ENCODE measurements around the gene TTYH2. TPM values are rescaled to one million over a fixed set of nuclear protein-coding genes. Genes with fewer than 3 reads are reported as not detected.

TTYH2 gene
- polyA plus RNA-seq, 1 of the 3 experiments (the other 2 are of a cell fraction), result 16.1 TPM

DNA sequence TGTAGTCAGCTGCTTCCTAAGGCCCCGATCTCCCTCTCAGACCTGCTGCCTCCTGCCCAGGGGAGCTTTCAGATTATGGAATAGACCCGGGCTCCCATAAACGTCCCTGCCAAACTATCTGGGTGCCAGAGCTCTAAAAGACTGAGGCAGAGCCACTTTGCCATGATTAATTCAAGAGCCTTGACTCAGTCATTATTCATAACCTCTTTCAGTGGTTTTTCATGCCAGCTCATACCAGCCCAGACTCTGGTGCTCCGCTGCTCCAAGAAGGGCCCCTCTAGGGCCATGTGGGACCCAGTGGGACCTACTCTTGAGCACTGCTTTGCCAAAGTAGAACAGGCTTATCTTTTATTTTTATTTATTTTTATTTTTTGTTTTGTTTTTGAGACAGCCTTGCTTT is 84.6 kb downstream of the TTYH2 start:
- POLR2A ChIA-PET, result interaction anchor here (0.6 kb wide), 1 partner anchor 88 kb away, joined by 3 read pairs; no protein-coding TSS in a partner anchor
- H3K36me3 ChIP-seq (replicated peaks in 1 of 2; ENCODE audit: control insufficient read depth in 1 of 2, insufficient read depth in 2 of 2, low read length in 1 of 2), result no peaks in the 10 kb centered on the region
- TF ChIP-seq MEF2A (IDR thresholded peaks at IDR 0.05; ENCODE audit: borderline replicate concordance, low read depth), result no peak
- no peaks in the 10 kb centered on the region for H3K79me2 ChIP-seq (ENCODE audit: insufficient read depth)
- H3K27me3 ChIP-seq (ENCODE audit: insufficient read depth), result no peaks in the 10 kb centered on the region
- H3F3A ChIP-seq (replicated peaks; ENCODE audit: insufficient read depth), result no peaks in the 10 kb centered on the region
- DNase-seq, result no peak
- peaks cover 0 to 3% of the 10 kb centered on the region in 2 experiments; a peak in 1 of 4 replicates for H3K4me1 ChIP-seq (ENCODE audit: control insufficient read depth in 1 of 2, insufficient read depth in 2 of 2, low read depth in 1 of 2, low read length in 1 of 2)
- CTCF ChIA-PET, result interaction anchor here (0.7 to 7.8 kb wide), 16 partner anchors 12 to 235 kb away, joined by 3 to 93 read pairs (median 7); partner anchors contain the start of genes RPL38 and TTYH2
- H2AFZ ChIP-seq (ENCODE audit: low read depth), result no peak overlapping the region
- no peaks in the 10 kb centered on the region for H3K9me2 ChIP-seq
- no peak overlapping the region for H3K9ac ChIP-seq
- no peak overlapping the region for H3K4me3 ChIP-seq (ENCODE audit: low read depth in 2 of 2, low read length in 1 of 2)
- no peaks in the 10 kb centered on the region for H4K20me1 ChIP-seq (ENCODE audit: insufficient read depth)
- no peak overlapping the region for H3K27ac ChIP-seq (ENCODE audit: low read depth in 2 of 2, low read length in 1 of 2)
- 23% methylated on average over 4 of the region's 4 CpGs for WGBS (ENCODE audit: low lambda C conversion rate)
- no peak overlapping the region for H3K4me2 ChIP-seq
- H3K9me3 ChIP-seq, result peaks cover 4% of the 10 kb centered on the region; the same call in 1 of the 2 replicates

DNA sequence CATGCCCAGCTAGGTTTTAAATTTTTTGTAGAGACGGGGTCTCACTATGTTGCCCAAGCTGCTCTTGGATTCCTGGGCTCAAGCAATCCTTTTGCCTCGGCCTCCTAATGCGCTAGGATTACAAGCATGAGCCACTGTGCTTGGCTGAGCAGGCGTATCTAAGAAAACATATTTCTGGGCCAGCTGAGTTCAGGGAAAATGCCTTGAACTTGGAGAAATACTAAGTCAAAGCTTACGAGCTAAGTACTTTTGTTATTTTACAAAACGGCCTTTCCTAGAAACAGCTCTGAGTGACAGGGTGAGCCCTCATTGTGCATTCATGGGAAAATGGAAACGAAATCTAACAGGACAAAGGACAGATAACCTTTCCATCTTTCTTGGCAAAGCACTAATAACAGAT is 85.4 kb downstream of the TTYH2 start:
- WGBS (ENCODE audit: low lambda C conversion rate), result 54% methylated on average over 7 of the region's 7 CpGs
- H3K36me3 ChIP-seq (replicated peaks in 1 of 2; ENCODE audit: control insufficient read depth in 1 of 2, insufficient read depth in 2 of 2, low read length in 1 of 2), result no peaks in the 10 kb centered on the region
- no peaks in the 10 kb centered on the region for H3K9me2 ChIP-seq
- DNase-seq, result no peak
- TF ChIP-seq MEF2A (IDR thresholded peaks at IDR 0.05; ENCODE audit: borderline replicate concordance, low read depth) (no peak), FOXM1 (IDR thresholded peaks at IDR 0.05; ENCODE audit: low read depth) (no peak), RFX5 (IDR thresholded peaks at IDR 0.05; ENCODE audit: low read length) (no peak), RXRA (IDR thresholded peaks at IDR 0.05; ENCODE audit: borderline replicate concordance, low read depth) (no peak), GABPA (IDR thresholded peaks at IDR 0.05; ENCODE audit: low read depth) (no peak), NFIC (IDR thresholded peaks at IDR 0.05; ENCODE audit: borderline replicate concordance) (no peak)
- TF ChIP-seq, protein P1, sequence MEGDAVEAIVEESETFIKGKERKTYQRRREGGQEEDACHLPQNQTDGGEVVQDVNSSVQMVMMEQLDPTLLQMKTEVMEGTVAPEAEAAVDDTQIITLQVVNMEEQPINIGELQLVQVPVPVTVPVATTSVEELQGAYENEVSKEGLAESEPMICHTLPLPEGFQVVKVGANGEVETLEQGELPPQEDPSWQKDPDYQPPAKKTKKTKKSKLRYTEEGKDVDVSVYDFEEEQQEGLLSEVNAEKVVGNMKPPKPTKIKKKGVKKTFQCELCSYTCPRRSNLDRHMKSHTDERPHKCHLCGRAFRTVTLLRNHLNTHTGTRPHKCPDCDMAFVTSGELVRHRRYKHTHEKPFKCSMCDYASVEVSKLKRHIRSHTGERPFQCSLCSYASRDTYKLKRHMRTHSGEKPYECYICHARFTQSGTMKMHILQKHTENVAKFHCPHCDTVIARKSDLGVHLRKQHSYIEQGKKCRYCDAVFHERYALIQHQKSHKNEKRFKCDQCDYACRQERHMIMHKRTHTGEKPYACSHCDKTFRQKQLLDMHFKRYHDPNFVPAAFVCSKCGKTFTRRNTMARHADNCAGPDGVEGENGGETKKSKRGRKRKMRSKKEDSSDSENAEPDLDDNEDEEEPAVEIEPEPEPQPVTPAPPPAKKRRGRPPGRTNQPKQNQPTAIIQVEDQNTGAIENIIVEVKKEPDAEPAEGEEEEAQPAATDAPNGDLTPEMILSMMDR (IDR thresholded peaks at IDR 0.05), result no peak
- no peak overlapping the region for H3K27ac ChIP-seq (ENCODE audit: low read depth in 2 of 2, low read length in 1 of 2)
- no peaks in the 10 kb centered on the region for H4K20me1 ChIP-seq (ENCODE audit: insufficient read depth)
- H3K4me3 ChIP-seq (ENCODE audit: low read depth in 2 of 2, low read length in 1 of 2), result no peak overlapping the region
- no peaks in the 10 kb centered on the region for H3K27me3 ChIP-seq (ENCODE audit: insufficient read depth)
- H3K4me2 ChIP-seq, result no peak overlapping the region
- peaks cover 4% of the 10 kb centered on the region; the same call in 1 of the 2 replicates for H3K9me3 ChIP-seq
- H3K79me2 ChIP-seq (ENCODE audit: insufficient read depth), result no peaks in the 10 kb centered on the region
- no peaks in the 10 kb centered on the region for H3F3A ChIP-seq (replicated peaks; ENCODE audit: insufficient read depth)
- no peak overlapping the region for H2AFZ ChIP-seq (ENCODE audit: low read depth)
- H3K4me1 ChIP-seq (ENCODE audit: control insufficient read depth in 1 of 2, insufficient read depth in 2 of 2, low read depth in 1 of 2, low read length in 1 of 2), result peaks cover 0 to 3% of the 10 kb centered on the region in 2 experiments; a peak in 1 of 4 replicates
- no peak overlapping the region for H3K9ac ChIP-seq
- ChIA-PET POLR2A (interaction anchor here (0.6 kb wide), 1 partner anchor 96 kb away, joined by 3 read pairs; the partner anchor contains the start of gene RPL38), CTCF (interaction anchor here (0.5 to 7.8 kb wide), 17 partner anchors 10 to 235 kb away, joined by 3 to 93 read pairs (median 4); partner anchors contain the start of genes RPL38 and TTYH2)

Measured in SK-N-SH (cell line).